NT2/D1 (cell line): ENCODE measurements around the gene KMT2C.
"Not testable (repeated sequence)": the region's sequence is repeated elsewhere in the genome, so short reads cannot be mapped to it uniquely, and the experiment has no call there.

ENCODE experiments used
- SUZ12 ChIP-seq: IDR thresholded peaks from 2 replicates; pipeline ENCODE4 v1.6.1; 2011; ENCODE audit not compliant: insufficient read length, insufficient read depth; ENCODE audit errors: extremely low read depth
- YY1 ChIP-seq: IDR thresholded peaks from 2 replicates; pipeline ENCODE4 v1.6.1; 2011; ENCODE audit not compliant: insufficient read length, insufficient read depth
- ZNF274 ChIP-seq: IDR thresholded peaks from 2 replicates; pipeline ENCODE4 v1.6.1; 2011; ENCODE audit warnings: mild to moderate bottlenecking, low read depth, low read length

GRCh38 chr7:152420950-152421349 lies 14.9 kb downstream of the KMT2C start:
- TF ChIP-seq YY1, ZNF274, SUZ12: not testable (repeated sequence)
